Upper lobe of right lung (tissue), 1 donor: Measurements from ENCODE around the gene PIGU. TPM values are rescaled to one million over a fixed set of nuclear protein-coding genes. Genes with fewer than 3 reads are reported as not detected.
"Not testable (repeated sequence)": the region's sequence is repeated elsewhere in the genome, so short reads cannot be mapped to it uniquely, and the experiment has no call there.

Experiments used
- ATAC-seq: fragments of 200-7000 bp; cut with Tn5 transposase; one replicate; pipeline ENCODE4 v1.9.1; 2020; ENCODE audit warnings: mild to moderate bottlenecking, moderate library complexity
- DNase-seq: peaks from one replicate; pipeline ENCODE4 v3.0.0-alpha.2; 2020
- H3K27ac ChIP-seq: fragments of 200-600 bp; one replicate; pipeline ENCODE4 v1.8.0; 2022
- H3K27me3 ChIP-seq: fragments of 200-600 bp; one replicate; pipeline ENCODE4 v1.8.0; 2022; ENCODE audit warnings: mild to moderate bottlenecking
- H3K36me3 ChIP-seq: fragments of 200-600 bp; one replicate; pipeline ENCODE4 v1.8.0; 2022
- H3K4me1 ChIP-seq: fragments of 200-600 bp; one replicate; pipeline ENCODE4 v1.8.0; 2022
- H3K4me3 ChIP-seq: fragments of 200-600 bp; one replicate; pipeline ENCODE4 v1.8.0; 2022; ENCODE audit warnings: mild to moderate bottlenecking
- H3K9me3 ChIP-seq: fragments of 200-600 bp; one replicate; pipeline ENCODE4 v1.8.0; 2022
- intact Hi-C: fragments of 100-400 bp; cut with DNase I; formaldehyde crosslinking; loops from one replicate; pipeline ENCODE4 v1.11.0; 2022
- total RNA-seq: library from RNA; stranded (reverse); fragmentation: NEBNext Ultra II Directional; extraction: Animal tissue kit (Norgen Biotek cat#: 25700); gene quantifications from one replicate; pipeline ENCODE4 v1.2.1, GENCODE V29; 2021
- TF ChIP-seq, protein P1 (sequence below): fragments of 200-600 bp; IDR thresholded peaks from one replicate; pipeline ENCODE4 v1.8.0; 2022; ENCODE audit warnings: antibody characterized with exemption
- donor health status: DM: no; HTN: yes; CAD: no; lungs with severe emphysema.

Gene PIGU
- total RNA-seq, 1 donor from 2014 or later, result 13.2 TPM

DNA sequence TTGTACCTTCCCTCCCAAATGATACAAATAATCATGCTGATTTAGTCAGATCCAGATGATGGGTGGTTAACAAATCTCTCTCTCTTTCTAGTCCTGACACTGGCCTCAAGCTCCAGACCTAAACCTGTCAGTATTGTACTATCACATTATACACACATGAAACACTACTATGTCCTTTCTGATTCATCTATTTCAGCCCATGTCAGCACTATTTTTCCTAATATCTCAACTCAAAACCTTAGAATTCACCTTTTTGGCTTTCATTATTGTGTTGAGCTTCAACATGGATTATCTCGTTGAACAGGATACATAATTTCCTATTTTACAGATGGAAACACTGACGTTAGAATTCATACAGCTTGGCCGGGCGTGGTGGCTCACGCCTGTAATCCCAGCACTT lies 3.5 kb downstream of the PIGU start:
- intact Hi-C loops, result no loop called here
- Histone ChIP-seq H3K27ac (no peak overlapping the region), H3K4me3 (no peak overlapping the region), H3K4me1 (no peaks in the 10 kb centered on the region), H3K36me3 (no peaks in the 10 kb centered on the region), H3K27me3 (no peaks in the 10 kb centered on the region), H3K9me3 (no peaks in the 10 kb centered on the region)
- TF ChIP-seq, protein P1, sequence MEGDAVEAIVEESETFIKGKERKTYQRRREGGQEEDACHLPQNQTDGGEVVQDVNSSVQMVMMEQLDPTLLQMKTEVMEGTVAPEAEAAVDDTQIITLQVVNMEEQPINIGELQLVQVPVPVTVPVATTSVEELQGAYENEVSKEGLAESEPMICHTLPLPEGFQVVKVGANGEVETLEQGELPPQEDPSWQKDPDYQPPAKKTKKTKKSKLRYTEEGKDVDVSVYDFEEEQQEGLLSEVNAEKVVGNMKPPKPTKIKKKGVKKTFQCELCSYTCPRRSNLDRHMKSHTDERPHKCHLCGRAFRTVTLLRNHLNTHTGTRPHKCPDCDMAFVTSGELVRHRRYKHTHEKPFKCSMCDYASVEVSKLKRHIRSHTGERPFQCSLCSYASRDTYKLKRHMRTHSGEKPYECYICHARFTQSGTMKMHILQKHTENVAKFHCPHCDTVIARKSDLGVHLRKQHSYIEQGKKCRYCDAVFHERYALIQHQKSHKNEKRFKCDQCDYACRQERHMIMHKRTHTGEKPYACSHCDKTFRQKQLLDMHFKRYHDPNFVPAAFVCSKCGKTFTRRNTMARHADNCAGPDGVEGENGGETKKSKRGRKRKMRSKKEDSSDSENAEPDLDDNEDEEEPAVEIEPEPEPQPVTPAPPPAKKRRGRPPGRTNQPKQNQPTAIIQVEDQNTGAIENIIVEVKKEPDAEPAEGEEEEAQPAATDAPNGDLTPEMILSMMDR, result no peak
- DNase-seq (no peak), ATAC-seq (no peak)

DNA sequence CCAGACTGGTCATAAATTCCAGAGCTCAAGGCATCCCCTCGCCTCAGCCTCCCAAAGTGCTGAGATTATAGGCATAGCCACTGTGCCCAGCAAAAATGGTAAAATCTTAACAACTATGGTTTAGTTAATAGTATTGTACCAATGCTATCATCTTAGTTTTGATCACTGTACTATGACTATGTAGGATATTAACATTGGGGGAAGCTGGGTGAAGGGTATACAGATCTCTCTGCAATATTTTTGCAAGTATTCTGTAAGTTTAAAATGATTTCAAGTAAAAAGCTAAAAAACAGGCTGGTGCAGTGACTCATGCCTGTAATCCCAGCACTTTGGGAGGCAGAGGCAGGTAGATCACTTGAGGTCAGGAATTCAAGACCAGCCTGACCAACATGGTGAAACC lies 7.8 kb downstream of the PIGU start:
- no peak overlapping the region for H3K27ac ChIP-seq
- H3K36me3 ChIP-seq, result no peaks in the 10 kb centered on the region
- H3K4me1 ChIP-seq, result no peaks in the 10 kb centered on the region
- TF ChIP-seq, protein P1, result no peak
- DNase-seq (no peak), ATAC-seq (no peak)
- intact Hi-C loops, result no loop called here
- no peaks in the 10 kb centered on the region for H3K27me3 ChIP-seq
- no peaks in the 10 kb centered on the region for H3K9me3 ChIP-seq
- H3K4me3 ChIP-seq, result no peak overlapping the region

DNA sequence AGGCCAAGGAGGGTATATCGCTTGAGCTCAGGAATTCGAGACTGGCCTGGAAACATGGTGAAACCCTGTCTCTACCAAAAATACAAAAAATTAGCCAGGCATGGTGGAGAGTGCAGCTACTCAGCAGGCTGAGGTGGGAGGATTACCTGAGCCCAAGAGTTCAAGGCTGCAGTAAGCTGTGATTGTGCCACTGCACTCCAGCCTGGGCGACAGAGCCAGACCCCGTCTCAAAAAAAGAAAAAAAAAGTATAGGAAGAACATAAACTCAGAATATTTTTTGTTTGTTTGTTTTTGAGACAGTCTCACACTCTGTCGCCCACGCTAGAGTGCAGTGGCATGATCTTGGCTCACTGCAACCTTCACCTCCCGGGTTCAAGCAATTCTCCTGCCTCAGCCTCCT lies 12.1 kb downstream of the PIGU start:
- DNase-seq, H3K4me3 ChIP-seq, H3K27me3 ChIP-seq, H3K4me1 ChIP-seq, ATAC-seq, H3K27ac ChIP-seq, H3K36me3 ChIP-seq, H3K9me3 ChIP-seq, intact Hi-C loops: not testable (repeated sequence)

DNA sequence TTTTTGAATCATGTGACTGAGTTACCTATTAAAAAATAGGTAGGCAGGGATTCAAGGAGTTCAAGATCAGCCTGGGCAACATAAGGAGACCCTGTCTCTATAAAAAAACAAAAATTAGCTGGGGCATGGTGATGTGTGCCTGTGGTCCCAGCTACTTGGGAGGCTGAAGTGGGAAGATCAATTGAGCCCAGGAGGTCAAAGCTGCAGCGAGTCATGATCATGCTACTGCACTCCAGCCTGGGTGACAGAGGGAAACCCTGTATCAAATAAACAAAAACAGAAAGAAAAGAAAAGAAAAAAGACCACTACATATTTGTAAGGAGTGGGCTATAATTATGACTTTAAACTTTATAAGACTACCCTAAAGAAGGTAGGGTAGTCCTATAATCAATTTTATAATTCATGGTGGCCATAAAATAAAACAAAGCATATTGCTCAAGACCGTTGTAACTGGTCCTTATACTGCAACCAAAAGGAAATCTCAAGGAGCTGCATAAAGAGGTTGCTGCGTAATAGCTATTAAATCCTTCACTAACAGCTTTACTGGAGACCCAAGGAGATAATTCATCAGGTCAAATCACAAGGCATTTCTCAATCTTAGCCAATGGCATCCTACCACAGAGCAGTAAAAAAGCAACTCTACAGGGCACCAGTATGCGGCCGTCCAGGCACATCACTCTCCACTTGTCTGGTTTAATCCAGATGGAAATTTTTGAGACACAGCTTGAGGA lies 13.5 kb downstream of the PIGU start:
- TF ChIP-seq, protein P1, result no peak
- DNase-seq (no peak), ATAC-seq (no peak)
- Histone ChIP-seq H3K36me3 (no peaks in the 10 kb centered on the region), H3K4me3 (no peak overlapping the region), H3K9me3 (no peaks in the 10 kb centered on the region), H3K27me3 (no peaks in the 10 kb centered on the region), H3K4me1 (no peaks in the 10 kb centered on the region), H3K27ac (no peak overlapping the region)
- intact Hi-C loops, result no loop called here

DNA sequence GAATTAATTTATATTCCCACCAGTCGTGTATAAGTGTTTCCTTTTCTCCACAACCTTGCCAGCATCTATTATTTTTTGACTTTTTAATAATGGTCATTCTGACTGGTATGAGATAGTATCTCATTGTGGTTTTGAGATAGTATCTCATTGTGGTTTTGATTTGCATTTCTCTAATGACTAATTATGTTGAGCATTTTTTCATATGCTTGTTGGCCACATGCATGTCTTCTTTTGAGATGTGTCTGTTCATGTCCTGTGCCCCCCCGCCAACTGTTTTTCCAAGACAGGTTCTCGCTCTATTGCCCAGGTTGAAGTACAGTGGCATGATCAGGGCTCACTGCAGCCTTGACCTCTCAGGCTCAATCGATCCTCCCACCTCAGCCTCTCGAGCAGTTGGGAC lies 15.1 kb downstream of the PIGU start:
- H3K4me1 ChIP-seq, H3K36me3 ChIP-seq, DNase-seq, ATAC-seq, intact Hi-C loops, H3K27ac ChIP-seq, H3K27me3 ChIP-seq, H3K9me3 ChIP-seq, H3K4me3 ChIP-seq: not testable (repeated sequence)

DNA sequence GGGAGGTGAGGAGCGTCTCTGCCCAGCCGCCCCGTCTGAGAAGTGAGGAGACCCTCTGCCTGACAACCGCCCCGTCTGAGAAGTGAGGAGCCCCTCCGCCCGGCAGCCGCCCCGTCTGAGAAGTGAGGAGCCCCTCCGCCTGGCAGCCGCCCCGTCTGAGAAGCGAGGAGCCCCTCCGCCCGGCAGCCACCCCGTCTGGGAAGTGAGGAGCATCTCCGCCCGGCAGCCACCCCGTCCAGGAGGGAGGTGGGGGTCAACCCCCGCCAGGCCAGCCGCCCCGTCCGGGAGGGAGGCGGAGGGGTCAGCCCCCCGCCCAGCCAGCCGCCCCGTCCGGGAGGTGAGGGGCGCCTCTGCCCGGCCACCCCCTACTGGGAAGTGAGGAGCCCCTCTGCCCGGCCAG lies 18.2 kb downstream of the PIGU start:
- not testable (repeated sequence) for DNase-seq

DNA sequence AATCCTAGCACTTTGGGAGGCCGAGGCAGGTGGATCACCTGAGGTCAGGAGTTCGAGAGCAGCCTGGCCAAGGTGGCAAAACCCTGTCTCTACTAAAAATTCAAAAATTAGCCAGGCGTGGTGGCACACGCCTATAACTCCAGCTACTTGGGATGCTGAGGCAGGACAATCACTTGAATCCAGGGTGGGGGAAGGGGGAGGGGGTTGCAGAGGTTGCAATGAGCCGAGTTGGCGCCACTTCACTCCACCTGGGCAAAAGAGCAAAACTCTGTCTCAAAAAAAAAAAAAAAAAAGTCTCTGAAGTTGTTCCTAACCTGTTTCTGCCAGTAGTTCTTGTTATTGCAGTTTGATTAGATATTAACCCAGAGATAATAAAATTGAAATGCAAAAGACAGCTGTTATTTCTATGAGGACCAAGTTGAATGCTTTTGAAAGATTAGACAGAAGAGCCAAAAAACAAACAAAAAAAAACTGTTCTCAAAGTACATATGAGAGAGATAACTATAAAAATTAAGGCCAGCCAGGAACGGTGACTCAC lies 22.6 kb downstream of the PIGU start:
- Histone ChIP-seq H3K27ac (no peak overlapping the region), H3K36me3 (no peaks in the 10 kb centered on the region), H3K4me3 (no peak overlapping the region), H3K27me3 (no peaks in the 10 kb centered on the region), H3K9me3 (no peaks in the 10 kb centered on the region), H3K4me1 (no peaks in the 10 kb centered on the region)
- DNase-seq (no peak), ATAC-seq (no peak)
- TF ChIP-seq, protein P1, result no peak
- intact Hi-C loops, result no loop called here

More for the DNA sequence above, 18.2 kb downstream of the PIGU start:
- H3K27me3 ChIP-seq, H3K4me1 ChIP-seq, H3K27ac ChIP-seq, H3K9me3 ChIP-seq, H3K4me3 ChIP-seq, intact Hi-C loops, H3K36me3 ChIP-seq, ATAC-seq: not testable (repeated sequence)
